Activated naive CD8-positive, alpha-beta T cell (primary cell): ENCODE data around the gene CDH4.

Experiments
- H3K27ac Mint-ChIP-seq: one replicate; pipeline ENCODE4 v1.8.0; 2021; ENCODE audit warnings: mixed read lengths
- H3K27me3 Mint-ChIP-seq: one replicate; pipeline ENCODE4 v1.8.0; 2021; ENCODE audit warnings: mixed read lengths
- H3K36me3 Mint-ChIP-seq: one replicate; pipeline ENCODE4 v1.8.0; 2021; ENCODE audit warnings: mixed read lengths
- H3K4me1 Mint-ChIP-seq: one replicate; pipeline ENCODE4 v1.8.0; 2021; ENCODE audit warnings: low read depth, mixed read lengths
- H3K4me3 Mint-ChIP-seq: one replicate; pipeline ENCODE4 v1.8.0; 2021; ENCODE audit warnings: mild to moderate bottlenecking, mixed read lengths
- H3K9me3 Mint-ChIP-seq: one replicate; pipeline ENCODE4 v1.8.0; 2021; ENCODE audit warnings: low read depth, mixed read lengths

The CDH4 gene

DNA sequence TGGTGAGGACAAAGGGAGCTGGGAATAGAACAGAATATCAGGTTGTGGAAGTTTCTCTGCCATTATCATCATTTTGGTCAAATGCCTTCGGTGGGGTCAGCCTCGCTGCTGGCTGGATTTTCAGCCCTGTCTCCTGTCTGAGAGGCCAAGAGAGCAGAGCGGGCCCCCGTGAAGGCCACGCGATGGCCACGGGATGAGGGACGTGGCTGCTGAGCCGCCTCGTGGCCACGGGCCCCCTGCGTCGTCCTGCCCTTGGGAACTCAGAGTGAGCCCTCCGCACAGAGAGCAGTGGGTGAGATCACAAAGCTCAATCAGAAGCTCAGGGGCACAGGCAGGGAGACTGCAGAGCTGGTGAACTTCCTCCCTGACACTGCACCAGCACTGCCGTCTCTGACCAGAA lies 363.7 kb downstream of the CDH4 start:
- Mint-ChIP-seq H3K27ac (no peak overlapping the region), H3K36me3 (no peaks in the 10 kb centered on the region), H3K27me3 (no peaks in the 10 kb centered on the region), H3K9me3 (no peaks in the 10 kb centered on the region), H3K4me1 (no peaks in the 10 kb centered on the region), H3K4me3 (no peak overlapping the region)

DNA sequence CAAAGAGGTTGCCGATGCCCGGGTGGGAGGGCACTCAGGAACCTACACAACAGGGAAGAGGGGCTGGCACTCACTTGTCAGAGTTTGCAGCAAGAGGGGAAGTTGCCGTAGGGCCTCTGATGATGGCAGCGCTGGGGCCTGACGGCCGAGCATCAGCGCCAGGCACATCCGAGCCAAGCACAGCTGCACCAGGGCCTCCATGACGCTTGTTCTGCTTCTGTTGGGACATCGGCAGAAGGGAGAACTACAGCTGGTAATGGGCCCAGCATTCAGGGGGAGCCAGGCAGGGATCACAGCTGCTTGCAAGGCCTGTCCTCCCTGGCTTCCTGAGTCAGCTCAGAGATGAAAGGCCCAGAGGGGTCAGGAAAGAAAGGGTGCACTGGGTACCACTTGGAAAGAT lies 367.7 kb downstream of the CDH4 start:
- no peak overlapping the region for H3K4me3 Mint-ChIP-seq
- no peak overlapping the region for H3K27ac Mint-ChIP-seq
- H3K4me1 Mint-ChIP-seq, result no peaks in the 10 kb centered on the region
- no peaks in the 10 kb centered on the region for H3K36me3 Mint-ChIP-seq
- no peaks in the 10 kb centered on the region for H3K9me3 Mint-ChIP-seq
- H3K27me3 Mint-ChIP-seq, result no peaks in the 10 kb centered on the region

DNA sequence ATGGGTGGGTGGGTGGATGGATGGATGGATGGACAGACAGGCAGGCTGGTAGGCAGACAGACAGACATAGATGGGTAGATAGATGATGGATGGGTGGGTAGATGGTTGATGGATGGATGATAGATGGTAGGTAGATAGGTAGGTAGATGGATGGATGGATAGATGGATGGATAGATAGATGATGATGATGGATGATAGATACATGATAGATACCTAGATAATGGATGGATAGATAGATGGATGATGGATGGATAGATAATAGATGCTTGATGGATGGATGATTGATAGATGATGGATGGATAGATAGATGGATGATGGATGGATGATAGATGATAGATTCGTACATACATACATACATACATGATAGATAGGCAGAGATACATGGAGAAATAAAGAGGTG lies 368.1 kb downstream of the CDH4 start:
- Mint-ChIP-seq H3K4me1 (no peaks in the 10 kb centered on the region), H3K36me3 (no peaks in the 10 kb centered on the region), H3K27me3 (no peaks in the 10 kb centered on the region), H3K4me3 (no peak overlapping the region), H3K27ac (no peak overlapping the region), H3K9me3 (no peaks in the 10 kb centered on the region)

DNA sequence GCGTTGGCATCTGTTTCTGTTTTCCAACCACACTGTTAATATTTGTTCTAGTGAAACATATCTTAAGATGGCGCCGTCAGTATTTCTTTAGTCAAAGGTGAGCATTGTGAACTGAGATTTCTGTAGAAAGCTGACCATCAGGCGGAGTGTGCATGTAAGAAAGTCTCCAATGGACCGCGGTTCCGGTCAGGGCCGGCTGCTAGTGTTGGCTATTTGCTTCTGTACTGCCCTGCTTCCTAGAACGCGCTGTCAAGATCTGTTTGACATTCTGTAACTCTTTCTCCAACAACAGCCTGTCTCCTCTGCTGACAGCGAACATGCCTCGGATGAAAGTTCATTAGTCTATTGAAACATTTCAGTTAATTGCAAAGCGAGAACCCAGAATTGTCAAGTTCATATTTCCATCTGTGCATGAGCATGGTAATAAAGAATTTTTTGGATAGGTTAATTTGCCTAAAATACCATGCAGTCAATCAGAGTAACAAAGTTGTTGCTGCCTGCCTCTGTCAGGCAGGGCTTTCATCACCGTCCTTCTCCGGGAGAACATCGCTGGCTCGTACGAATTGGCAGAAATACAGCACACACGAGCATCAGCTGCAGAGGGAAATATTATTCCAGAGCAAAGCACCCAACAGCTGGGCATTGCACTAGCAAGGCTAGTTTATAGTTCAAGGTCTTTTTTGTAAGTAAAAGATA lies 369.1 kb downstream of the CDH4 start:
- Mint-ChIP-seq H3K4me1 (no peaks in the 10 kb centered on the region), H3K36me3 (no peaks in the 10 kb centered on the region), H3K27me3 (no peaks in the 10 kb centered on the region), H3K27ac (no peak overlapping the region), H3K9me3 (no peaks in the 10 kb centered on the region), H3K4me3 (no peak overlapping the region)

DNA sequence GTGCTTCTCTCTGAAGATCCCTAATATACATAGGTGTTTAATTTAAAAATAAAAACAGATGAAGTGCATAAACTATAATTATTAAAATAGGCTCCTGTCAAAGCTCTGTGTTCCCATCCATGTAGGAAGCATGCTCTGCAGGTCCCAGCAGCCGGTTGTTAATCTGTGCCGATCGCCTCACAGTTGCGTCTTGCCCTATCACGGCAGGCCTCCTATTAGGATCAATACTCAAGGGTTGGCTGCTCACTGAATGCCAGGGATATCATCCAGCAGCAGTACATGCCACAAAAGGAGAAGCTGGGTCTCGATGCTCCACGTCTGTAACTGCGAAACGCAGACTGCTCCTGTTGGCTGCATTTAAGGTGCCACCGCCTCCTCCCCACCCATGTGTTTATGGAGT lies 369.8 kb downstream of the CDH4 start:
- Mint-ChIP-seq H3K4me3 (no peak overlapping the region), H3K4me1 (no peaks in the 10 kb centered on the region), H3K9me3 (no peaks in the 10 kb centered on the region), H3K27me3 (no peaks in the 10 kb centered on the region), H3K36me3 (no peaks in the 10 kb centered on the region), H3K27ac (no peak overlapping the region)

DNA sequence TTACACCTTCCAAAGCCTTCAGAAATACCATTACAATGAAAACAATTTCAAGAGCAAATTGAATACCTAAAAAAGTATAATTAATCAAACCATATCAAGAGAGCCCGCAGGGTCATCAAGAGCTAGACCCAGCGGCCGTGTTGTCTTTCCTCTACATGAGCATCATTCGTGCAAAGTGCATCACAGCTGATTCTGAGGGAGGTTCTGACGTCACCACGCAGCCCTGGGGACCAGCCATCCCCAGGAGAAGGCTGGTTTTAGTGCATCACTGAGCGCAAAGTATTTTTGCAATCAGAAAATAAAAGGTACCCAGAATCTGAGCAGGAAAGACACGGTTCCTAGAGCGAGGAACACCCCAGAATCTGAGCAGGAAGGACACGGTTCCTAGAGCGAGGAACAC lies 371.4 kb downstream of the CDH4 start:
- Mint-ChIP-seq H3K27me3 (no peaks in the 10 kb centered on the region), H3K27ac (no peak overlapping the region), H3K4me3 (no peak overlapping the region), H3K4me1 (no peaks in the 10 kb centered on the region), H3K9me3 (no peaks in the 10 kb centered on the region), H3K36me3 (no peaks in the 10 kb centered on the region)

DNA sequence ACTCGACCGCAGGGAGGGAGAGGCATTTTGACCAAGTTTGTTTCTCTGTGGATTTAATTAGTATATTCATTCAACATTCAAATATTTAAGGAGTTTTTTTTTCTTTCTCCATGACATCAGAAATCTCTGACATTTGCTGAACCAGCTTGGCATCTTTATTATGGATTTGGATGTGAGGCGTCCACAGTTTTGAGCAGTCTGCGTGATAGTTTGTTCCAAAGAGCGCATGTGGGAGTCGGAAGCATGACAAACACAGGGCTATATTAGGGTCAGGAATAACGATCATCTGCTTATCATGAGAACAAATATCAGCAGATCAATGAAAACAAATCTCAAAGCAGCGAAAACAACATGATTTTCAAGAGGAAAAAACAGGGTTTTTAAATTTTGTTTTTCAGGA lies 373.2 kb downstream of the CDH4 start:
- no peaks in the 10 kb centered on the region for H3K9me3 Mint-ChIP-seq
- no peaks in the 10 kb centered on the region for H3K27me3 Mint-ChIP-seq
- H3K4me1 Mint-ChIP-seq, result no peaks in the 10 kb centered on the region
- no peak overlapping the region for H3K4me3 Mint-ChIP-seq
- H3K27ac Mint-ChIP-seq, result no peak overlapping the region
- H3K36me3 Mint-ChIP-seq, result no peaks in the 10 kb centered on the region

DNA sequence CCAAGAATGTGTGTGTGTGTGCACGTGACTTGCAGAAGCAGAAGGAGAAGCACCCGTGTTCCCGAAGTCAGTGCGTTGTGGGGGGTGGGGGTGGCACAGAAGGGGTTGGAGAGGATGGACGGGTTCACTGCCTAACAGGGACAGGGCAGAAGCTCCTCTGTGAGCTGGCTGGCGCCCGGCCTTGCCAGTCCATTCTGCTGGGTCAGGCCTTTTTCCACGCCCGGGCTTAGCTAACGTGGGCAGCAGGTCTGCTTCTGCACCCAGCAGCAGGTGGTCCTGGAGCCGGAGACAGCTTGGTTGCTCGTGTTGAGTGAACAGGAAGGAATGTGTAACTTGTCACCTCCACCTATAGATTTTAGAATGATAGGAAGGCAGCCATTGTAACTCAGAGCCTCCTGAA lies 374.4 kb downstream of the CDH4 start:
- no peaks in the 10 kb centered on the region for H3K36me3 Mint-ChIP-seq
- H3K4me3 Mint-ChIP-seq, result no peak overlapping the region
- no peaks in the 10 kb centered on the region for H3K9me3 Mint-ChIP-seq
- no peaks in the 10 kb centered on the region for H3K27me3 Mint-ChIP-seq
- no peaks in the 10 kb centered on the region for H3K4me1 Mint-ChIP-seq
- no peak overlapping the region for H3K27ac Mint-ChIP-seq

DNA sequence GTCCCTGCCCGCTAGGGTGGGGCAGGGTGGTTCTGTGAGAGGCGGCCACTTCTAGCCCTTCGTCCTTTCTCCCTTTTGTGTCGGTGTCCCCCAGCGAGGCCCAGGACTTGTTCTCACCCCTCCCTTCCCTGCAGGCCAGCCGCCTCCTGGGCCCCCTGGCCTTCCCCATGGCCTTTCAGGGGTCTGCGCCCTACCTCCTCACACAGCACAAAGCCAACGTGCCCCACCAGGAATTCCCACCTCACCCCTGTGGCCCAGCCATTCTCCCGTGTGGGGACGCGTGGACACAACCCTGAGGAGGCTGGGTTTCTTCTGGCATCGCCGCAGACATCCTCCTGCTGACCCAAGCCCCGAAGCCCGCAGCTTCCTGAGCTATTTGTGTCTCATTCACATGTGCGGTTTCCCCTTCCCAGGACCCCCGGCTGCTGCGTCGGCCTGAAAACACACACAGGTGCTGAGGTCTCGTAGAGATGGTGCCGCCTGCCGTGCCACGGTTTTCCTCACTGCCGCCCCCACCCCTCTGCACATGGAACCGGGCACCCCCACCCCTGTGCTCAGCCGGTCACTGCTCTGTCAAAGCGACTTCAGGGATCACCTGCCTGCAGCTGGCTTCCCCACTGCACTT lies 375.8 kb downstream of the CDH4 start:
- Mint-ChIP-seq H3K4me3 (no peak overlapping the region), H3K4me1 (no peaks in the 10 kb centered on the region), H3K27ac (no peak overlapping the region), H3K27me3 (no peaks in the 10 kb centered on the region), H3K36me3 (no peaks in the 10 kb centered on the region), H3K9me3 (no peaks in the 10 kb centered on the region)

DNA sequence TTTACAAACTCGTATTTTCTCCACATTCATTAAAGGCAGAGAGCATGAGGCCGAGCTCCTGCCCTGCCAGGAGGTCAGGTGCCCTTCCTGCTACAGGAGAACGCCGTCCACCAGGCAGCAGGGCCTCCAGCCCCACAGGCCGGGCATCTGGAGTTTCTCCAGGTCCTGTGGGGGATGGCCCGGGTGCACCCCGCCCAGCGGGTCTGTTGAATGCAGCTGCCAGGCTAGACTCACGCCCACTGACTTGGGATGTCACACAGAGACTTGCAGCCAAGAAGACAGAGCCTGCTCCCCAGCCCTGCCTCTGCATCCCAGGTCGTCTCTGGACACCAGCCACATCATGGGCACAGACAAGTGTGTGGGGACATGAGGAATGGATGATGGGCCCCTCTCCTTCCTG lies 376.4 kb downstream of the CDH4 start:
- Mint-ChIP-seq H3K4me3 (no peak overlapping the region), H3K4me1 (no peaks in the 10 kb centered on the region), H3K27ac (no peak overlapping the region), H3K9me3 (no peaks in the 10 kb centered on the region), H3K27me3 (peaks cover 2% of the 10 kb centered on the region), H3K36me3 (no peaks in the 10 kb centered on the region)

DNA sequence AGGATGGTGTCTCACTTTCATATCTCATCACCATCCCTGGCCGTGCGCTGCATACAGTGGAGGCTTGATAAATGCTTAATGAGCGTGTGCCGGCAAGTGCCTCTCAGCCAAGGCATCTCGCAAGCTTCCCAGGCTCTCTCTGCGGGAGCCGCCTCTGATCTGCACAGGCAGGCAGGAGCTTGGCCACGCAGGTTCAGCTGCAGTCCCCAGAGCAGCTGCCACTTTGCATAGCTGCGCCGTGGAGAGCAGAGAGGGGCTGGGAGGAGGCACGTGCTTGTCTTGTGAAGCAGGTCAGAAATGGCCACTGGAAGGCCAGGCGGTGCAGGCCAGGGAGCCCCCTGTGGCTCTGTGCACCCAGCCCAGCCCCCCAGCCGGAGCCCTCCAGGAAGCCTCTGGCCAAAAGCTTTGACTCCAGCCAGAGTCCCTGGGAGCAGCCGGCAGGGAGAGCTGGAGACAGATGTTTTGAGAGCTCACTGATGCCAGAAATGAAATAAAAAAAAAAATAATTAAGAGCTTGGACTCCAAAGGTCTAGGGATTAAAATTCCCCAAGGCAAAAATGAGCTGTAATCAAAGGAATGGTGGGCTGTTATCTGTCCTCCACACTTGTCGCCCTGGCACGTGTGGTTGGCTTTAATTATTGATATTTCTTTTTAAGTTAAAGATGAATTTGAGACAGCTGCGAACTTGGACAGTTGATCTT lies 377.0 kb downstream of the CDH4 start:
- H3K27ac Mint-ChIP-seq, result no peak overlapping the region
- H3K4me3 Mint-ChIP-seq, result no peak overlapping the region
- H3K4me1 Mint-ChIP-seq, result no peaks in the 10 kb centered on the region
- H3K36me3 Mint-ChIP-seq, result no peaks in the 10 kb centered on the region
- no peaks in the 10 kb centered on the region for H3K9me3 Mint-ChIP-seq
- H3K27me3 Mint-ChIP-seq, result peaks cover 2% of the 10 kb centered on the region

DNA sequence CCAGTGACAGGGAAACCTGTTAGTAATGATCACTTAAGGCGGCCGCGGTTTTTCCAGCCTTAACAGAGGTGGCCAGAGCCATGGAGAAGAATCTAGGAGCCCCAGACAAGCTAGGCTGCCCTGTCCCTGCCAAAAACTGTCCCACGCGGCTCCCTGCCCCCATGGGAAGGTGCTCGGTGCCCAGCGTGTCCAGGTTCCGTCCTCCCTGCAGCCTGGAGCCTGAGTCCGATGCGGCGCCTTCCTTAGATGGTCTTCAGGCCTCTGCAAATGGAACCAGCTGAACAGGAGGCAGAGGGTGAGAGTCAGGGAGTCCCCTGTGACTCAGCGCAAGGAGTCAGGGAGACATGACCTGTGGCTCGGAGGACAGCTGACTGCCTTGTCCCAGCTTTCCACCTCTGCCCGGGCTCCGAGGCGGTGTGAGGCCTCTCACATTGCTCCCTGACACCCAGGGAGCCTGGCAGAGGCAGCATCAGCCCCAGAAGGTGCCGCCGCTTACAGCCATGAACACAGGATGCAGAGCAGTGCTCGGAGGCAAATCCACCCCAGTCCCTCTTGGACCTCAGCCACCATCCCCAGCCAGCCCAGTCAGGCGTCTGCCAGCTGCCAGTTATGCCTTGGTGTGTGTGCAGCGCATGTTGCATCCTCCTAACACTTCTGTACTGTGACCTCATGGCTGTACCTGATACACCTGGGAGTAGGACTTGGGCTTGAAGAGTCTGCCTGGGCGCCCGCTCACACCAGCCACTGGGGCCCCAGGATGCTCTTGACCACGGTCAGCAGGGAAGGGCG lies 377.7 kb downstream of the CDH4 start:
- Mint-ChIP-seq H3K4me1 (no peaks in the 10 kb centered on the region), H3K4me3 (no peak overlapping the region), H3K27ac (no peak overlapping the region), H3K36me3 (no peaks in the 10 kb centered on the region), H3K27me3 (peaks cover 2% of the 10 kb centered on the region), H3K9me3 (no peaks in the 10 kb centered on the region)

DNA sequence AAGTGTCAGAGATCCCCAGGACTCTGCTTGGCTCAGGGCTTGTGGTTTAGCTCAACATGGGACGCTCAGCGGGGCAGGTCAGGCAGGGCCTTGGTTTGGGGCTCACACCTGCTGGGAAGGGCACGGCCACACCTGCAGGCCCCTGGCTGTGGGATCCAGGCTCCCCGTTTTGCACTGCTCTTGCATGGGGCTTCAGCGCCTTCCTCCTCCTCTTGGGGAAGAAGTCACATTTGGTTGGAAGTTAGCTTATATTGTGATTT lies 378.3 kb downstream of the CDH4 start:
- Mint-ChIP-seq H3K27ac (no peak overlapping the region), H3K4me1 (no peaks in the 10 kb centered on the region), H3K36me3 (no peaks in the 10 kb centered on the region), H3K27me3 (peaks cover 2% of the 10 kb centered on the region), H3K9me3 (no peaks in the 10 kb centered on the region), H3K4me3 (no peak overlapping the region)

DNA sequence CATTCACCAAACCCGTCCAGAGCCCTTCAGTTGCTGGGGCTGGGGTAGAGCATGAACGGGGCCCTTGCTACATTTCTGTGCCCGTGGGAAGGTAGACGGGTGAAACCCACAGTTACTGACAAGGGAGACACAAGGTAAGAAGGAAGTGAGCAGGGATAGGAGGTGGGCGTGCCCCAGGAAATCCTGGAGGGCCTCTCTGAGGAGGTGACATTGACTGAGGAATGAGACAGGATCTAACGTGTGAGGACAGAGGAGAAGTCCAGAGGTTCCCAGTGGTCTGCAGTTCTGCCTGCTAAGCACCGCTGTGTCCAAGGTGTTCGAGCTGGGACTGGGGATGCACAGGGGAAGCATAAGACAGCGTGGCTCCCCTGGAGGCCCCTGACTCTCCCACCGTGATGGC lies 378.8 kb downstream of the CDH4 start:
- Mint-ChIP-seq H3K27ac (no peak overlapping the region), H3K4me3 (no peak overlapping the region), H3K9me3 (no peaks in the 10 kb centered on the region), H3K36me3 (no peaks in the 10 kb centered on the region), H3K4me1 (no peaks in the 10 kb centered on the region), H3K27me3 (peaks cover 2% of the 10 kb centered on the region)

DNA sequence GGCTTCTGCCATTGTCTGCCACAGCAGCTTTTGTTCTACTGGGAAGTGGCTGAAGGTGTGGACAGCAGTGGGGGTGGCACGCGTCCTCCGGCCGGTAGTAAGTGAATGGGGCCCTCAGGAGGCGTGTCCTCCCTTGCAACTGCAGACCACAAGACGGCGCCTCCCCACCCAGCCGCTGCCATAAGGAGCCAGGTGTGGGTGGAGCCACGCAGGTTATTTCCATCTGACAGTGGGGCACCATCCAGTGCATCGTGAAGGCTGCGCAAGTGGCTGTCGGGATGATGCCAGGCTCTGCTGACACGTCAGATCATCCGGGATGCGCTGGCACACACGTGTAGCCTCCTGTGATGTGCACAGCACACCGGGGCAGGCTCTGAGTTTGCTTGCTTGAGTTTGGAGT lies 379.7 kb downstream of the CDH4 start:
- Mint-ChIP-seq H3K27me3 (peaks cover 2% of the 10 kb centered on the region), H3K4me3 (no peak overlapping the region), H3K36me3 (no peaks in the 10 kb centered on the region), H3K9me3 (no peaks in the 10 kb centered on the region), H3K27ac (no peak overlapping the region), H3K4me1 (no peaks in the 10 kb centered on the region)
